AG08396 (cell line): ENCODE measurements around the gene RHOT1.
A peak's percentile ranks its signal among the peaks of the same experiment; 100 is the strongest.
"Not testable (repeated sequence)": the region's sequence is repeated elsewhere in the genome, so short reads cannot be mapped to it uniquely, and the experiment has no call there.

Experiments used
- DNase-seq: peaks from one replicate; pipeline ENCODE4 v3.0.0; 2012; ENCODE audit warnings: low spot score, mixed read lengths

The RHOT1 gene

DNA sequence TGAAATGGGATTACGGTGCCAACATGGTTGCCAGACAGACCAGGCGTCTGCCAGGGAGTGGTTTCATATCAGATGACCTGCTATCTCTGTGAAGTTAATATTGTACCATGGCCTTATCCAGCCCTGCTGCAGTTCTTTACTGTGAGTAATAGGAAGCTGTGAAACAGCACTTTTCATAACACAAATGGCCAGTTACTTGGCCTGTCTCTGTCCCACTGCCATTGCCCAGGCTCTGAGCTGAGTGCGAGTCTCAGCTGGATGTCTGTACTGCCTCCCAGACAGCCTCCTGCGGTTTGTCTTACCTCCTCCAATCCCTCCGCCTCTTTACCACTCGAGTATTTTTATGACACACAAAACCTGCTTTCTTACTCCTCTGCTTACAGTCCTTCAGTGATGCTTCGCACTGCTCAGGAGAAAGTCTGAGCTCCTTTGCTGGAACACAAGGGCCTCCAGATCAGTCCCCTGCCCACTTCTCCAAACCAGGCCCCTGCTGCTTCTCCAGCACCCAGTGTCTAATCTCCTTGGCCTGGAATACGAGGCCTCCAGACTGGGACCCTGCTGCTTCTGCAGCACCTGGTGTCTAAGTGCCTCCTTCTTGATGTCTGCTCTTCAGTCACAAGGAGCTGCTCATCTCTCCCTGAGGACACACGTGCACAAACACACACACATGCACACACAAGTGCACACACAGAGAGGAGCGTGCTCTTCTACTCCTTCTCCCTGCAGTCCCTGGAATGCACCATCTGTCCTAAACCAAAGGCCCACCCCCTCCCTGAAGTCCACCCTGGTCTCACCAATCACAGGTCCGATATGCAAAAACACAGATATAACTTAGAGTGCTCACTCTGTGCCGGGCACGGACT is 17.1 kb upstream of the RHOT1 start:
- no peak for DNase-seq

DNA sequence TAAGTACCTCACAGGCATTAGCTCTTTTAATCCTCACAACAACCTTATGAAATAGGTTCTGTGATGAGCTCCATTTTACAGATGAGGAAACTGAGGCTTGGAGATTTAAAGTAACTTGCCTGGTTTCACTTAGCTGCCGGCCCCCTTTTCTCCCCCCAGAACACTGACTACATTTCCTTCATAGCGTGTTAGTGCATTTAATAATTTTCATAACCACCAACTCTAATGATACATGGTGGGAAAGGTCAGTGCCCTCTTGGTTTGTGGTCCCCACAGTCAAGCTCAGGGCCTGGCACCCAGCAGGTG is 16.5 kb upstream of the RHOT1 start:
- DNase-seq = no peak

DNA sequence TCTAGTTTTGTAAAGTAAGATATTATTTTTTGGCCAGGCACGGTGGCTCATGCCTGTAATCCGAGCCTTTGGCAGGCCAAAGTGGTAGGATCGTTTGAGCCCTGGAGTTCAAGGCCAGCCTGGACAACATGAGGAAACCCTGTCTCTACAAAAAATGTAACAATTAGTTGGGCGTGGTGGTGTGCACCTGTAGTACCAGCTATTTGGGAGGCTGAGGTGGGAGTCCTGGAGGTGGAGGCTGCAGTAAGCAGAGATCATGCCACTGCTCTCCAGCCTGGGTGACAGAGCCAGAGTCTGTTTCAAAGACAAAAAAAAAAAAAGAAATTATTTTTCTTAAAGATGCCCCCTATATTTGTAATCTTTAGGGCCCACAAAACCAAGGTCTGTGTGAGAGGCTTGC is 16.0 kb upstream of the RHOT1 start:
- no peak for DNase-seq

DNA sequence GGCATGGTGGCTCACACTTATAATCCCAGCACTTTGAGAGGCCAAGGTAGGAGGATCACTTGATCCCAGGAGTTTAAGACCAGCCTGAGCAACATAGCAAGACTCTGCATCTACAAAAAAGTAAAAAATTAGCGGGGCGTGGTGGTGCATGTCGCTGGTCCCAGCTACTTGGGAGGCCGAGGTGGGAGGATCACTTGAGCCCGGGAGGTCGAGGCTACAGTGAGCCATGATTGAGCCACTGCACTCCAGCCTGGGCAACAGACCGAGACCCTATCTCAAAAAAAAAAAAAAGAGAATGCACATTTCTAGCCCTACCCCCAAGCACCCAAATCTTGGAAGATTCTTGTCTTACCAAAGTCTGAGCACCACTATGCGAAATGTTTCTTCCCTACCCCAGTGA is 15.6 kb upstream of the RHOT1 start:
- DNase-seq = no peak

DNA sequence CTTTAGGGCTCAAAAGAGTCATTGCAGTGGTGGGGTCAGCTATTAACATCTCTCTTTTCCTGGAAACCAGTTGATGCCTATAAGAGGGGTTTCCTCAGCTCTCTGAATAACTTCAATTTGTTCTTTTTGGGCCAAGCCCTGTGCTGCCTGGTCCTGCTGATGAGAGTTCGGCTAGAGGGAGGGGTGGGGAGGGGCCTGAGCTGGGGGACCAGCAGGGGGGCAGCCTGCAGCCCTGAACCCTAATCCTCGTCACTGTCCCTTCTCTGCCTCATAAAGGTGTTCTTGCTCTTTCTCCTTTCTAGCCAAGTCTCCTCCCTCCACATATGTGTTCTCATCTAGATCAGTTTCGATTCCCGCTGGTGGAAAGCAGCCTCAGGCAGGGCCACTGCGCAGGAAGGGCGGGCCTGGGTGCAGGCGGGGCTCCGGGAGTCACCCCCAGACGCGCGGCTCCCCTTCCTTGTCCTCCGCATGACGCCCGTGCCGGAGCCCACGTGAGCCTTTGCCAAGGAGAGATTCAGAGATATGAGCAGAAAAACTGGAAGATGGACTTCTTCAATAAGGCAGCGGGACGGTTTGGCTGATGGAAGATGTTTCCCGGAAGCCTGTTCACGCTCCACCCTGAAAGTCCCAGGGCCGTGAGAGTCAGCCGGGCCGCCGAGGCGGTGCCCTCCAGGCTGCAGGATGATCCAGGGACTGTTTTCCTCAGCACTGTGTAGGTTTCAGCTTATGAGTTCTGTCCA is 15.0 kb upstream of the RHOT1 start:
- peak; percentile 84 for DNase-seq

DNA sequence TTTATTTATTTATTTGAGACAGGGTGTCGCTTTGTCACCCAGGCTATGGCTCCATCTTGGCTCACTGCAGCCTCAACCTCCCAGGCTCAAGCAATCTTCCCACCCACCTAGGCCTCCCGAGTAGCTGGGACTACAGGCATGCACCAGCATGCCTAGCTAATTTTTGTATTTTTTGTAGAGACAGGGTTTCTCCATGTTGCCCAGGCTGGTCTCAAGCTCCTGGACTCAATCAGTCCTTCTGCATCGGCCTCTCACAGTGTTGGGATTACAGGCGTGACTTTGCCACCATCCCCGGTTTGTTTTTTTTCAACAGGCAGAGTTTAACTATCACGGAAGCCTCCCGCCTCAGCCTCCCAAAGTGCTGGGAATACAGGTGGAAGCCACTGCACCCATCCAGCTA is 13.8 kb upstream of the RHOT1 start:
- not testable (repeated sequence) for DNase-seq

DNA sequence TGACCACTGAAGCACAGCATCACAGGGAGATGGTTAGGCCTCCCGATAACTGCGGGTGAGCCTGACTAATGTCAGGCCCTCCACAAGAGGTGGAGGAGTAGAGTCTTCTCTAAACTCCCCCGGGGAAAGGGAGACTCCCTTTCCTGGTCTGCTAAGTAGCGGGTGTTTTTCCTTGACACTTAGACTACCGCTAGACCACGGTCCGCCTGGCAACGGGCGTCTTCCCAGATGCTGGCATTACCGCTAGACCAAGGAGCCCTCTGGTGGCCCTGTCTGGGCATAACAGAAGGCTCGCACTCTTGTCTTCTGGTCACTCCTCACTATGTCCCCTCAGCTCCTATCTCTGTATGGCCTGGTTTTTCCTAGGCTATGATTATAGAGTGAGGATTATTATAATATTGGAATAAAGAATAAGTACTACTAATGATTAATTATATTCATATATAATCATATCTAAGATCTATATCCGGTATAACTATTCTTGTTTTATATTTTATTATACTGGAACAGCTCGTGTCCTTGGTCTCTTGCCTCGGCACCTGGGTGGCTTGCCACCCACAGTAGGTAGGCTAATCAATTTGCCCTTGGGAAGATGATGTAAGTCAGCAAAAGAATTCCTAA is 6.7 kb upstream of the RHOT1 start:
- DNase-seq = not testable (repeated sequence)

DNA sequence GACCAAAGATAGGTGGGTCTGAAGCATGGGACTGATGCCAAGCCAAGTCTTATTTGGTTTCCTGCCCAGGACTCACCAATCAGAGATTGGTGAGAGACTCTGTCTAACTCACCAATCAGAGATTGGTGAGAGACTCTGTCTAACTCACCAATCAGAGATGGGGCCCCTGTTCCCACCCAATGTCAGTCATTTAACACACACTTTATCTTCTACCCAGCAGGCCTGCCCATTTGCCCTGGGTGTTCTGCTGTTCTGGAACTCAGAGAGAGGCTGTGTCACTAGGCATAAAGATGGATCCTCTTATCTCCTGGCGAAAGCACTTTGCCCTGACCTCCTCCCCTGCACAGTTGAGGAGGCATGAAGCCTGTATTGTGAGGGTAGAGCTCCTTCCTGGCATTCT is 5.4 kb upstream of the RHOT1 start:
- DNase-seq = no peak

DNA sequence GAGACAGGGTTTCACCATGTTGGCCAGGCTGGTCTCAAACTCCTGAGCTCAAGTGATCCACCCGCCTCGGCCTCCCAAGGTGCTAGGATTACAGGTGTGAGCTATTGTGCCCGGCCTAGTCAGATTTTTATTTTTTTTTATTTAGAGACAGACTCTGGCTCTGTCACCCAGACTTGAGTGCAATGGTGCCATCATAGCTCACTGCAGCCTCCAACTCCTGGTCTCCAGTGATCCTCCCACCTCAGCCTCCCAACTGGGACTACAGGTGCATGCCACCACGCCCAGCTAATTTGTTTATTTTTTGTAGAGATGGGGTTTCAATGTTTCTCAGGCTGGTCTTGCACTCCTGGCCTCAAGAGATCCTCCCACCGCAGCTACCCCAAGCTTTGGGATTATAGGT is 2.8 kb upstream of the RHOT1 start:
- DNase-seq = not testable (repeated sequence)

DNA sequence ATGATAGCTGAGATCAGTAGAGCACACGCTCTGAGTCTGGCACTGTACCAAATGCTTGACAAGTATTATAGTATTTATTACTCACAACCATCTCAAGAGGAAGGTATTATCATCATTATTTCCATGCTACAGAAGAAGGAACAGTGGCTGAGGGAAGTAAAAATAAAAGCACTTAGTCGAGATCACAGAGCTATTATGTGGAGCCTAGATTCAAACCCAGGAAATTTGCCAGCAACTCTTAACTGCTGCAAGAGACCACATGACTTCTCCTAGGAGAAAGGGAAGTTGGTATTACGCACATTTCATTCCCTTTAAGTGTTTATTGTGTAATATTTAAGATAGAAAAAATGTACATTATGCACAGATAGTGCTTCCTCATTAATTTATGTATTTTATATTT is 1.0 kb upstream of the RHOT1 start:
- peak; percentile 65 for DNase-seq

DNA sequence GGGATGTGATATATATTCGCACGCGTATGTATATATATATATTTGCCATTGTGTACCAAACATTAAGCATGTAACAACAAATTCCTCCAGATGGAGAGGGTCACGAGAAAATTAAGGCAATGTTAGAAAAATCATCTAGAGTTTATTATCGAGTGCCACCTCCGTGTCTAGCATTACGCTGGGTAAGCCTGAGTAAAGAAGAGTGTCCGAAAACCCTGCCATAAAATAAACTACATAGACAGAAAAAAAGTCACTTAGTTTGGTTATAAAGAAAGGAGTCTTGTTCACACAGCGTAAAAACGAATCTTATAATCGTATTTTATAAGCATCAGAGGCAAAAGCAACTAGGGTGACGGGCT is 644 bp upstream of the RHOT1 start:
- no peak for DNase-seq

DNA sequence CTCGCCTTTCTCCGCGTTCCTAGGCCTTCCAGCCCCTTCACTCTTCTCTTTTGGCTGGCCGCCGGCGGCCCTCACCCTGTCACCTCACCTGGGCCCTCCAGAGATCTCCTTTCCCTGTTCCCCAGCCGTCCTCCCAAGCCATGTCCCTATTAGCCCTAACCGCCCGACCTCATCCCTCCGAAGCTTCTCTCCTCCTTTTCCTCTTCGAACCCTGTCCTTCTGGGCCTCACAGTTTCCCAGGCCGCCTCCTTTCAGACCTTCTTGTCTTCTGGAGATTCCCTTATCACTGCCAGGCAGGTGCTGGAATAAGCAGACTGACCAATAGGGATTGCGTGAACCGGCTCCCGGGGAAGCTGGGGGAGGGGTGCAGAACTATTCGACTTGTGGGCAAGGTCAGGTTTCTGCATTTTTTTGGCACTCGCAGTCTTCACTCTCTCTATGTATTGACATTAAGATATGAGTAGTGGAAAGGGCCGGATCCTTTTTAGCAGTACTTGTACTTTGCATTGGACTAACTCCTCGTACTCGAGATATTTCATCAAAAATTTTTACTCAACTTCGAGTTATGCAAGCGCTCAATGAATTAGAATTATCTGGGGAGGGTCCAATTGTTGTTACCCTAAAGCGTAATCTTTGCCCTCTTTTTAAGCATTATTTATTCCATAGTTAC is 690 bp downstream of the RHOT1 start:
- DNase-seq = peak; percentile 77

DNA sequence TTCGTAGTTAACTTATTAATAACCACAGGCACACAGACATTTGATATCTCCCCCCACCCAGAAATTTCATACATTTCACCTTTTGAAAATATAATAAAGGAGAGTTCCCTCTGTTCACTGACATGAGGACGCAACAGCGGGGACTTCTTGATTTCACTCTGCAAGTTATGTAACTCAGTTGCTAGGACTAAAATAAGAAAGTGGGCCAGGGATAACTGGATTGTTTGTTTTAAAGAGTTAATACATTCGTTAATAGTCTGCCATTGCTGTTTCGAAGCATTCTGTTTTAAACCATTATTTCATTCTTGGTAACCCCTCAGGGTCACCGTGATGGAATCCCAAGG is 1.2 kb downstream of the RHOT1 start:
- no peak for DNase-seq

DNA sequence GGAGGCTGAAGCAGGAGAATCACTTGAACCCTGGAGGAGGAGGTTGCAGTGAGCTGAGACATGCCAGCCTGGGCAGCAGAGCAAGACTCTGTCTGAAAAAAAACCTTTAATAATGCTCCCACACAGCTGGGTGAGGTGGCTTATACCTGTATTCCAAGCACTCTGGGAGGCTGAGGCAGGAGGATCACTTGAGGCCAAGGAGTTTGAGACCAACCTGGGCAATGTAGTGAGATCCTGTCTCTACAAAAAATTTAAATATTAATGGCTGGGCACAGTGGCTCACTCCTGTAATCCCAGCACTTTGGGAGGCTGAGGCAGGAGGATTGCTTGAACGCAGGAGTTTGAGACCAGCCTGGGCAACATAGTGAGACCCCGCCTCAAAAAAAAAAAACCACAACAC is 2.1 kb downstream of the RHOT1 start:
- not testable (repeated sequence) for DNase-seq

DNA sequence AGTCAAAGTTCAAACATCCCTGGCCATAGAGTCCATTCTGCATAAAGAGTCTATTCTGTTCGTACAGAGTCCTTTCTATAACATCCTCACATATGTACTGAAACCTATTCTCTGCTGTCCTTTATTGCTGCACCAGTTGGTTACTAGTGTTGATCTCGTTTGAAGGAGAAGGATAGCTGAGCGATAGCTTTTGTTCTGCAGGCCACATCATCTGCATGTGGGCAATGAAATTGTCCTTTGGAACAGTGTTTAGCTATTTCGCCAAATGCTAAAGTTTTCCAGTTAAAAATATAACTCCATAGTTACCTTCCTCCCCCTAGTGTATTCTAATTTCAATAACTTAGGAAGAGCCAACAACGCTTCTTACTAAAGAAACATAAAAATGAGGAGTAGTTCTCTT is 6.0 kb downstream of the RHOT1 start:
- no peak for DNase-seq

DNA sequence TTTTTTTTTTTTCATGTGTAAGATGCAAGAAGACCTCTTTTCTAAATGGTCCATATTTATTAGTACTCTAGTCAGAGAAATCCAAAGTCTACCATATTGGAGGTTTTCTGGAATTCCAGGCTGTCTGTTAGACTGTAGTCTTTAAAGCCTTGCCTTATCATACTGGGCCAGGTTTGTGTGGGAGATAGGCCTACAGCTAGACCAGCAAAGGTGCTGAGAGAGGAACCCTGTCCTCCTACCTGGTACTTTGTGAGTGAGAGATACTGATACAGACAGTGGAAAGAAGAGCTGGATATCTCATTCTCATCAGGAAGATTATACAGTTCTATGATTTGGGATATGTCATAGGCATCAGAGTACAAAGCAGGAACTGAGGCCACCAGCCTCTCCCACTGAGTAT is 8.1 kb downstream of the RHOT1 start:
- DNase-seq = no peak

DNA sequence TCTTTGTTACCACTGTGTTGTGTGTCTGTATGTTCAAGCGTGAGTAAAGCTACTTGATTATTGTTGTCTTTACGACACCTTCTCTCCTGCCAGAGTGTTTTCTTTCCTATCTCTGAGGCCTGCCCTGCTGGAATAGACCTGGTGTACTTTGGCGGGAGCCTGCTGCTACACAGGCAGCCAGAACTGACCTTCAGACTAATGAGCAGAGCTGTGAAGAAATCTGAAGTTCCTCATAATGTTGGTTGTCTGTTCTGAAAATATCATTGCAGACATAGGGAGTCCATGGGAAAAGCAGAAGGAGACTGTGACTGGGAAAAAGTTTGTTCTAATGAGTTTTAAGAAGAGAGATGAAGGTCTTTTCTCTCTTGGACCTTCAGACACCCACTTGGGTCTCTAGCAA is 9.8 kb downstream of the RHOT1 start:
- no peak for DNase-seq

DNA sequence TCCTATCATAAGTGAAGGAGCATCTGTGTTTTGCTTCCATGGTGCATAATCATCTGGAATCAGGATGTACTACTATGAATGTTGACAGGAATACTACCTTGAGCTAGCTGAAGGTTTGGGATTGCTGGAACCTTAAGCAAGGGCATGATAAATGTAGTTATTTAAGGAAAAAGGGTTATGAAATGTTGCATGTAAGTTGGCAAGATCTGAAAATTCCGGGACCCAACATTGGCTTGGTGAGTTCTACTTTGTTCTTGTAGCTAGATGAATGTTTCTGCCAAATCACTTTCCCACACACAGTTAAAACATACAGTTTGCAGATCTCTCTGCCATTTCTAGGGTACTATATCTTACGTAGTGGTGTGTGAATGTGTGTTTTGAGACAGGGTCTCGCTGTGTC is 13.6 kb downstream of the RHOT1 start:
- no peak for DNase-seq

DNA sequence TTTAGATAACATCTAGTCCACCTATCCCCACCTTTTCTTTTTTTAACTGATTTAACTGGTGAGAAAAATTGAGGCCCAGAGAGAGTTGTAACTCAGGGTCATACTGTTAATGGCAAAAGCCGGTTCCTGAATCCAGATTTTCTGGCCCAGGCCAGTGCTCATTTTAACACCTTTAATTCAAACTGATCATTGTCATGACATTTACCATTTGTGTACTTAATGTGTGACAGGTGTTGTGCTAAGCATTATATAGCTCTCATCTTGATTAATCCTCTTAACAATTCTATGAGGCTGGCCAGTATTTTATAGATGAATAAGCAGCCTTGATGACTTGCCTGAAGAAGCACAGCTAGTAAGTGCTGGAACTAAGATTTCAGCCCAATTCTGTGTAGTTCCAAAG is 14.4 kb downstream of the RHOT1 start:
- DNase-seq = no peak

DNA sequence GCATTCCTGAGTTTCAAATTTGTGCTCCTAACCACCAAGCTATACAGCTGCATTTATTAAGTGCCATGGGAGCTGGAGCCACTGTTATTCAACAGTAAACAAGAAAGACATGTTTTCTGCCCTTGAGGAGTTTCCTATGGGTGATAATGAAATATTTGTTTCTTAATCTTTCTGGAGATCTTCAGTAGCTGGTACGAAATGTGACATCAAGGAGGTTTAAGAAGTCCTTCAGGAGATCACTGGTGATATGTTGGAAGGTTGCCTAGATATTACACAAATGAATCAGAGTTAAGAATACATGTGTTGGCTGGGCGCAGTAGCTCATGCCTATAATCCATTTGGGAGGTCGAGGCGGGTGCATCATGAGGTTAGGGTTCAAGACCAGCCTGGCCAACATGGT is 14.9 kb downstream of the RHOT1 start:
- no peak for DNase-seq

DNA sequence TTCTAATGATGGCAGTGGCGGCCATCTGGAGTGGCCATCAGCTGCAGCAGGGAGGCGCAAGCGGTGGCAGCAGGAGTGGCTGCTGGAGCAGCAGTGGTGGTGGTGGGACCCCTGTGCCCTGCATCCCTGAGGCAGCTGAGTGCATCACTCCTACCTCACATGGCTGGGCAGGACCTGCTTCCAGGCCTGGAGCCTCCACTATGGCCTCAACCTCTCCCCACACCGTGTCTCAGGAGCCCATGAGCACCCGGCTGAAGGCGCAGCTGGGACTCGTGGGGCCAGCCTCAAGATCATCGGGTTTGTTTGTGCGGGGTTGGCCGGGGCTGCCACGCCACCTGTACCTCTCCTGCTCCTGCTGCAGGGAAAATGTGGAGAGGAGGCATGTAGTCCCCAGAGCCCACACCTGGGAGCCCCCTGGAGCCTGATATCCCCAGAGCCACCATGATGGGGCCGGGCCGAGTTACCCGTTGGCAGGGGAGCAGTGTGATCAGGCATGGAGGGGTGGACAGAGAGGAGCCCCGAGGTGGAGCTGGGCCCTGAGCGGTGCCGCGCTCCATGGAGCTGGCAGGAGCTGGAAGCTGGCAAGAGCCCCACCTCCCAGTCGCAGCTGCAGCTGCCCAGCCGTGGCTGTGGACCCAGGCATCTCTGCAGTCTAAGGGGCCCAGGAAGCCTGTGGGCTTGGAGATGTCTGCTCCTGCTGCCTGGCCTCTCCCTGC is 16.7 kb downstream of the RHOT1 start:
- no peak for DNase-seq
